HG02981 (cell line): ENCODE measurements around the gene HHAT.
"Not testable (repeated sequence)": the region's sequence is repeated elsewhere in the genome, so short reads cannot be mapped to it uniquely, and the experiment has no call there.

Experiments used
- ATAC-seq: cut with Tn5 transposase; IDR thresholded peaks from one replicate; pipeline ENCODE4 v1.9.1; 2021; ENCODE audit warnings: mild to moderate bottlenecking, moderate library complexity; ENCODE audit not compliant: unreplicated experiment

Gene HHAT

DNA sequence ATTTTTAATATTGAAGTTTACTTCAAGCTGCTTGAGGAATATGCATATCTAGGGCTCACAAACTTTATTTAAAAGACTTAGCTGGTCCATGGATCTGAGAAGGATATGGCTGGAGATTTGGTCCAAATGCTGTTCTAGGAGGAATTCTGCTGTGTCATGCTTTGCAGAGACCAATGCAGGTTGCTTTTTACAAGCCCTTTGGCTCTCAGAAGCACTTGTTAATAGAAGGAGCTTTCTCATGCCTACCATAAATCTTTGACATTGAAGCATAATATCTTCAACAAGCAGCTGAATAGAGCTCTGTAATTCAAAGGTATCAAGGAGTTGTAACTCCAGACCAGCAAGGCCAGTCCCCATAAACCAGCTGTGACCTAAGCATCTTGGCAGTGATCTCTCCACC is 299.1 kb downstream of the HHAT start:
- no peak for ATAC-seq

DNA sequence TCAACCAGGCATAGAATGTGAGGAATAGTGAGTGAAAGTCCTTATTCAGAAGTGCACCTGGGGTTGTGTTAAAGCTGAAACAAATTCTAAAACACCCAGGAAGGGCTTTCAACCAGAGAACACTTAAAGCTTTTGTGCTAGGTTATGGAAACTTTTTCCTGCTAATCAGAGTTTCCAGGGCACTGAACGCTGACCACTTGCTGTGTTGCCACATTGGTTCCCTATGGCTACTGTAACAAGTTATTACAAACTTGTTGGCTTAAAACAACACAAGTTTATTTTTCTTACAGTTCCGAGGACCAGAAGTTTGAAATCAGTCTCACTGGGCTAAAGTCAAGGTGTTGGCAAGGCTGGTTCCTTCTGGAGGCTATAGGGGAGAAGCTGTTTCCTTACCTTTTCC is 300.6 kb downstream of the HHAT start:
- no peak for ATAC-seq

- ATAC-seq, result no peak
Measured at GRCh38 chr1:210631399-210631798, 302.7 kb downstream of the HHAT start.

DNA sequence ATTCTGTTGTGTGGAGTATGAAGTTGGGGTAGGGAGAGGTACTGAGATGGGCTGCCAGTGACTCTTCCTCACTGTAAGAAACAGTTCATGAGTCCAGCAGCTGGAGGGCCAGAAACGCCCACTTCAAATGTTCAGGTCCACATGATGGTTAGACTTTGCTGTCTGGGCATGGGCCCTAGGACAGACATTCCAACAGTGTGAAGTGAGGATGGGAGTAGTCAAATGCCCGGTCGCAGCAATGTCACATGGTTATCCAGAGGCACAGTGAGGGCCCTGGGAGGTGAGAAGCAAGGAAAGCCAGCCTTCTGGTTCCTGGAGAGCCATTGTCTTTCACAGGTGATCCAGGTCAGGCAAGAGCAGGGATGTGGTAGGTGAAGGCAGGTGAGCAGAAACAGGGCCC is 304.4 kb downstream of the HHAT start:
- no peak for ATAC-seq

DNA sequence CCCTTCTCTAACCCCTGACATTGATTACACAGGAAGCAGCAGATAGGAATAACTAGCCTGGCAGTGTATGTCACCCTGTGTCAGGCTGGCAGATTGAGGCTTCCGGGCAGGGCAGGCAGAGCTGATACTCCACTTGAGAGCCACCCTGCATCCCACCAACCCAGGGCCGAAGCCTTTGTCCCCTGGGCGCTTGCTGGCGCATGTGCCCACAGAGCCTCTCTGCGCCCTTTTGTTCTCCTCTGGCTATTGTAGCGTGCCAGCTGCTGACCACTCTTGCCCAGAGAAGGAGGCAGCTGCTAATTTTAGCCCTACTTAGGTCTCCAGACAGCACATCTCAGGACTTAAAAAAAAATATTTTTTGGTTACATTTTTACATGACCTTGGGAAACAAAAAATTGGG is 304.9 kb downstream of the HHAT start:
- no peak for ATAC-seq

DNA sequence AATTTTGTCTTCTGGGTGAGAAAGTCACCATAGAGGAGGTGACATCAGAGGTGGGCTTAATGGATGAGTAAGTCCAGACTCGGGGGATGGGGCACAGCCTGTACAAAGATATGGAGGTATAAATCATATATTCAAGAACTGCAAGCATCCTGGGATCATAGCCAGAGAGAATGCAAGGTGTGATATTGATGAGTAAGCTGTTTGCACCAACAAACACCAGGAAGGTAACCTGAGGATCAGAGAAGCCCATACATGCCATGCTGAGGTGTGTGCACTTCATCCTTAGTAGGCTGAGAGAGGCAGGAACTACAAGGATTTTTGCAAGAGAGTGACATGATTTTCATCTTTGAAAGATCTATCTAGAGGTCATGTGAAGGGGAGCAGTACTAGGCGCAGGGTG is 306.4 kb downstream of the HHAT start:
- ATAC-seq, result no peak

GRCh38 chr1:210641582-210641981 is 312.9 kb downstream of the HHAT start:
- no peak for ATAC-seq

GRCh38 chr1:210645582-210646257 is 317.0 kb downstream of the HHAT start:
- ATAC-seq, result no peak

DNA sequence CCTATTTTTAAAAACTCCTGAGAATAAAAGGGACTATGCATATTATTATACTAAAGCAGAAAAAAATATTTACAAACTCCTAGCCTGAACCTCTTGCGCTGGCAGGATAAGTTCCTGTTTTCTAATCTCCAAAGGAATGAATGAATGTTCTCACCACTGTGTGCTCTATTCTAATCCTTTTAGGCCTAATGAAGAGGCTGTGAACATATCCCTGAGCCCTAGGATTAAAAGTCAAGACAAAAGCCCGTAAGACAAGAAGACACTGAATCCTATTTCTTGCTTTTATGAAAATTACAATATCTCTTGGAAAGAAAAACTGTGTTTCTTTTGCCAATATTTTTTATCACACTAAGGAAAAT is 317.5 kb downstream of the HHAT start:
- no peak for ATAC-seq

DNA sequence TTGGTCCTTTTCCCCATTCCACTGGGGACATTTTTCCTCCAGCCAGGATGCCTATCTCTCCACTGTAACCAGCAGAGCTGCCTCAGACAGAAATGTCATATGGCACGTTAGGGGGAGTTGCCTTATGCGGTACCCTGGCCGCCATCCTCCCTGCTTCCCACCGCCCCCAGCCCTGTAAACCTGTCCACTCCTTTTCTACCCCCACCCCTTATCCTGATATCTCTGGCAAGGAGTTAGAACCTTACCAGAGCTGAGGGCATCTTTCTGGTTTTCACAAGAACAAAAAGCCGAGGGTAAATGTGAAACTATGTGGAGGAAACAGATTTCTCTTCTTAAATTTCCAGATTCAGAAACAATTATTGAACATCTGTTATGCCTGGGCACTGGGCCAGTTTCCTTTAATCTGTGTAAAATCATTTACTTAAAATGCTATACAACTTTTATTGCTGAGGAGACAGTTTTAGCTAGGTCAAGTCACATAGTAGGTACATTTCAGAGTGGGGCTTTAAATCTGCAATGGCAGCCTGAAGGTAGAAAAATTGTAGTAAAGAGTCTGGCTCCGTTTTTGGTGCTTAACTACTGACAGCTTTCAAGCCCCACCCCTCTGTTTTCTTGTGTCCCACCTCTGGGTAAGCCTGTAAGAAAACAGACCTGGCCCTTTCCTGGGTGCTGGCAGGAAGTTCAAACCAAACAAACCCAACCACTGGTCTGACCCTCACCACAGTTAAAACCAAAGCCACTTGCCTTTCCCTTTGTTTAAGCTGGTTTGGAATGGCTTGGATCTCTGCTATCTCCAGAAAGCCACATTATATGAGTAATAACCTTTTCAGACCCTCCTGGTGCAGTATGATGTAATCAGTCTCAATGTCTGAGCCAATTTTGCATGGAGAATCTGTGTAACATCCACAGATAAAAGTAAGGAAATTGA is 319.0 kb downstream of the HHAT start:
- no peak for ATAC-seq

- ATAC-seq, result no peak
Measured at GRCh38 chr1:210648588-210649269, 320.0 kb downstream of the HHAT start.

GRCh38 chr1:210650403-210650802 is 321.7 kb downstream of the HHAT start:
- no peak for ATAC-seq

DNA sequence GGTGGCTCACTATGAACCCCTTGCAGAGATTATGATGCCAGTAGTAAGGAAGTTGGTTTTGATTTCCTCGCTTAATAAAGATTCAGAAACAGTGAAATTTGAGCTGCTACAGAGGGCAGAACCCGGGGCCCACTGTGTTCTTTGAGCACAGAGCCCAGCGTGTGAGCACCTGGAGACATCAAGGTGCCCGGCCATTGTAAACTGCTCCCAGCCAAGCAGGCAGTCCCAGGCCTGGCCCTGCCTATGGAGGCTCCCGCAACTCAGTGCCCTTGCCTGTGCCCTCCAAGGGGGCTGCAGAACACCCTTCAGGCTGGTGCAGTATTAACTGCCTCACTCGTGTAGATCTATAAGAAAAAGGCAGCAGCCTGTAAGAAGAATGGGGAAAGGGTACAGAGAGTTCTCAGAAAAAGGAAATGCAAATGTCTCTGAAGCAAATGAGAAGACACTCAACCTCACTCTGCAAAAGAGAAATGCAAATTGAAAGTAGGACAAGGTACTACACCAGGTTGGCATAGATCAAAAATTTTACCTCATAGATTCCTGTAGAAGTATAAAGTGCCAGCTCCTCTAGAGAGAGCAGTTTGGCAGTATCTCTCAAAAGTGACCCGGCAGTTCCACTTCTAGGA is 323.7 kb downstream of the HHAT start:
- ATAC-seq, result no peak

DNA sequence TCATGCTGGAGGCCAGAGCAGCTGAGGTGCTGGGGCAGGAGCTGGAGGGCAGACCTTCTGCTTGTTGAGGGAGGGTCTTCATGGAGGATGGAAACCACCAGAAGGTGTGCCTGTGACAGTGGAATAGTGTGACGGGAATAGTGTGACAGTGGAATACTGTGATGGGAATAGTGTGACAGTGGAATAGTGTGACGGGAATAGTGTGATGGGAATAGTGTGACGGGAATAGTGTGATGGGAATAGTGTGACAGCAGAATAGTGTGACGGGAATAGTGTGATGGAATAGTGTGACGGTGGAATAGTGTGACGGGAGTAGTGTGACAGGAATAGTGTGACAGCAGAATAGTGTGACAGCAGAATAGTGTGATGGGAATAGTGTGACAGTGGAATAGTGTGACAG is 325.1 kb downstream of the HHAT start:
- no peak for ATAC-seq

- no peak for ATAC-seq
Measured at GRCh38 chr1:210654176-210654981, 325.7 kb downstream of the HHAT start.

- ATAC-seq, result no peak
Measured at GRCh38 chr1:210655511-210655910, 326.8 kb downstream of the HHAT start.

- ATAC-seq, result no peak
Measured at GRCh38 chr1:210657806-210658205, 329.1 kb downstream of the HHAT start.

DNA sequence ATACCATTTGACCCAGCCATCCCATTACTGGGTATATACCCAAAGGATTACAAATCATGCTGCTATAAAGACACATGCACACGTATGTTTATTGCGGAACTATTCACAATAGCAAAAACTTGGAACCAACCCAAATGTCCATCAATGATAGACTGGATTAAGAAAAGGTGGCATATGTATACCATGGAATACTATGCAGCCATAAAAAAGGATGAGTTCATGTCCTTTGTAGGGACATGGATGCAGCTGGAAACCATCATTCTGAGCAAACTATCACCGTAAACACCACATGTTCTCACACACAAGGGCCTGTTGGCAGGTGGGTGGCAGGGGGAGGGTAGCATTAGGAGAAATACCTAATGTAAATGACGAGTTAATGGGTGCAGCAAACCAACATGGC is 332.8 kb downstream of the HHAT start:
- not testable (repeated sequence) for ATAC-seq

DNA sequence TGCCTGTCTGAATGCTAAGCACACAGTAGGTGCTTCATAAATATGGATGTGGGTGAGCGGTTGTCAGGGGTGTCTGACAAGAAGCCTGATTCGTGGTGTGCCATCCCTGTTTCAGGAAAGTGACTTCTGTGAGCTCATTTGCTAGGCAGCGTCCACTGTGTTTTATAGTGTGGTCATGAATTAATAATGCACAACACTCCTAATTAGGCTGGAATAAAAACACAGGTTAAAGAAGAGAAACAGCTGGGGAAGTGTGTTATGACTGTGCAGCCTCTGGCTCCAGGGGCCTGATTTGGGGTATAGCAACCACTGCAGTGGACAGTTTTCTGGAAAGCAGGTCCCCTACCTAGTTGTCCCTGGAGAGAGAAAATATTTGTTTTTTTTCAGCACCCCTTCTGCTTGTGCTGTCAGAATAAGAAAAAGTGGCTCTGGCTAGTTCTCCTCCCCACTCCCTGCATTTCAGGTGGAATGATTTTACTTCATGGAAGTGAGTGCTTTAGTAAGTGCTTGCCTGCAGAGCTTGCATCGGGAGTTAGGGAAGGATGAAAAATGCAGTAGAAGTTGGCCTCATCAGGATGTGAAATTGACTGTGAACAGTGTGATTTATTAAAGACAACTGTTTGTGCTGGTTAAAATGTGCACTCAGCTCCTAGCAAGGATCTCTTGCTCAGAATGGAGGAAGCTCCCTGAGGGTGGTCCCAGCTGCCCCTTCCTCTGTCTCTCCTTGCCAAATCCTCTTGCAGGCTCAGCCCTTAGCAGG is 333.8 kb downstream of the HHAT start:
- ATAC-seq, result no peak
